CD4-positive, alpha-beta T cell treated with Interleukin-6 at 100 ng/mL for 8 hours (primary cell): Measurements from ENCODE around the gene IL9R.
"Not testable (repeated sequence)": the region's sequence is repeated elsewhere in the genome, so short reads cannot be mapped to it uniquely, and the experiment has no call there.

Experiments
- DNase-seq: peaks from one replicate; pipeline ENCODE4 v3.0.0-alpha.2; 2020; ENCODE audit warnings: mixed read lengths, low spot score

IL9R gene

DNA sequence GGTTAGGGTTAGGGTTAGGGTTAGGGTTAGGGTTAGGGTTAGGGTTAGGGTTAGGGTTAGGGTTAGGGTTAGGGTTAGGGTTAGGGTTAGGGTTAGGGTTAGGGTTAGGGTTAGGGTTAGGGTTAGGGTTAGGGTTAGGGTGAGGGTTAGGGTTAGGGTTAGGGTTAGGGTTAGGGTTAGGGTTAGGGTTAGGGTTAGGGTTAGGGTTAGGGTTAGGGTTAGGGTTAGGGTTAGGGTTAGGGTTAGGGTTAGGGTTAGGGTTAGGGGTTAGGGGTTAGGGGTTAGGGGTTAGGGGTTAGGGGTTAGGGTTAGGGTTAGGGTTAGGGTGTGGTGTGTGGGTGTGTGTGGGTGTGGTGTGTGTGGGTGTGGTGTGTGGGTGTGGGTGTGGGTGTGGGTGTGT is 33.0 kb downstream of the IL9R start:
- not testable (repeated sequence) for DNase-seq
